GM21447 (cell line): ENCODE data around the gene ADAMTS19.

ENCODE experiments used
- ATAC-seq: cut with Tn5 transposase; IDR thresholded peaks from one replicate; pipeline ENCODE4 v1.9.1; 2021; ENCODE audit not compliant: unreplicated experiment

Gene ADAMTS19

DNA sequence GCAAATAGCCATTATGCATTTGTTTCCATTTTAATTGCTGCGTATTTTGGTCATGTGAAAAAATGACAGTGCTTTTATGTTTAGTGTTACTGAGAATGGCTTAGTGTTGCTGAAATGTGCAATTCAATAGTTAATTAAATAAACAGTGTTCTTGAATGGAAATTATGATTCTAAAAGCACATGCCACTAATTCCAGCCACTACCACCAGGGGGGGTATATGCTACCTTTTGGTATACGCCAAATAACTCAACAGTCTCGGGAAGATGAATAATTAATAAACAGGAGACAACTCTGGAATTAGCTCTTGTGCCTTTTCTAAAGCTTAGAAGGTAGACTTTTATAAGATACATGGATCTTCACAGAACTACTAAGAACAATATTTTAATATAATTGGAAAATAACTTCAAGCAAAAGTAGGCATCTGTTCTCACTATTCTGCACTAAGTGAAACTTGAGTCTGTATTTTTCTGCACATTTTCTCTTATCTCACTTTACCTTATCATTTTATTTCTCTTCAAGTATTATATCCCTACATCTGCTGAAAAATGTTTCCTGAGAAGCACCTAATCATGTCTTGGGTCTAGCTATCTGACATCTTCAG lies 204.3 kb downstream of the ADAMTS19 start:
- peak; percentile 69 for ATAC-seq

DNA sequence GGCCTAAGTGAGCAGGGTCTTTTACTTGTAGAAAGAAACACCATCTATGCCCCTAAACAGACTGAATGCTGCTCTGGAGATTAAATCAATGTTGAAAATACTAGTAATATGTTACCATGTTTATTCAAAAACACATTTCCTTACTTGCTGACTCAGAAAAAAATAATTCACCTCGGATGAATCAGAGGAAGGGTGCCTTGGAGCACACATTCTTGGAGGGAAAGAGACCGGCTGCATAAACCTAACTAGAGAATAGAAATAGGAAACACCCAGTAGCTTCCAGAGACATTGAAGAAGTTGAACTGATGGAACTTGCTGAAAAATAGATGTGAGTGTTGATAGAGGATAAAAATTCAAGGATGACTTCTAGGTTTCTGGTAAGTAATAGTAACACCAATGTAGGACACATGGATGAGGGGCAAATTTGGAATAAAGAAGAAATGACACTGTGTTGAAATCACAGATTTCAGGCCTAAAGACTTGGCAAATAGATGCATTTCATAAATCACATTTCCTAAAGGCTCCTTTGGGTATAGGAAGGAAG lies 210.9 kb downstream of the ADAMTS19 start:
- ATAC-seq, result no peak

DNA sequence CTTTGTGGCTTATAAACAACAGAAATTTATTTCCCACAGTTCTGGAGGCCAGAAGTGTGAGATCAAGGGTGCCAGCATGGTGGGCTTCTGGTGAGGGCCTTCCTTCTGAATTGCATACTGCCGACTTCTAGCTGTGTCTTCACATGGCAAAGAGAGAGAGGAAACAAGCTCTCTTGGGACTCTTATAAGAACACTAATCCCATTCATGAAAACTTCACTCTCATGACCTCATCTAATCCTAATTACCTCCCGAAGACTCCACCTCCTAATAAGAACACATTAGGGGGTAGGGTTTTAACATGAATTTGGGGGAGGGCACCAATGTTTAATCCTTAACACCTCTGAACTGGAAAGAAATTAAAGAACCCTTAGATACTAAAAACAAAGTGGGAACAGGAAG lies 211.9 kb downstream of the ADAMTS19 start:
- ATAC-seq, result no peak

DNA sequence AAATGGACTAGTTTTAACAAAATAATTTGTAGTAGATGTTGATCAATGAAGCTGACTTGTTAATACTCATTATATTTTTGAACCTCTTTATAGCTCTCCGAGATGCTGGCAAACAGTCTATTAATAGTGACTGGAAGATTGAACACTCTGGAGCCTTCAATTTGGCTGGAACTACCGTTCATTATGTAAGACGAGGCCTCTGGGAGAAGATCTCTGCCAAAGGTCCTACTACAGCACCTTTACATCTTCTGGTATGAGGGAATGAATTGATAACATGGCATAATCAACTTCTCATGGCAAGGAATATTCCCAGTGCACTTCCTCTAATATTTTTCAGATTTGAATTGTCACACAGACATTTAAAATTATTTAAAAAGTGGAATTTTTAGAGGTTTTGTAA lies 219.6 kb downstream of the ADAMTS19 start:
- no peak for ATAC-seq

DNA sequence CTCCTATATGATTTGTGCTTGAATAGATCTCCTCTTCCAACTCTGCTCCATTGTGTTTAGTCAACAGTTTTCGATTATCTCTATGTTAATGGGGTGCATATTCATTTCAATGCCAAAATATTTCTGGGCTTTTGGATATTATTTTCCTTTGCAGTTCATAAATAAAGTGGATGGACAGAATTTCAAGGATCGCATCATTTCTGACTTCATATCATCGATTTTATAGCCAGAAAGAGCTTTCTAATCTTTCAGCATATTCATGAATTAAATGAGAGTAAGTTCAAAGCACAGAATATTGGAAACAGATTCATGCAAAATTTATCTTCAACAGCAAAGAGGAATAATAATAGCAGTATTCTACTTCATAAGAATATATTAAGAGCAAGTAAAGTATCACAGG lies 227.8 kb downstream of the ADAMTS19 start:
- no peak for ATAC-seq

DNA sequence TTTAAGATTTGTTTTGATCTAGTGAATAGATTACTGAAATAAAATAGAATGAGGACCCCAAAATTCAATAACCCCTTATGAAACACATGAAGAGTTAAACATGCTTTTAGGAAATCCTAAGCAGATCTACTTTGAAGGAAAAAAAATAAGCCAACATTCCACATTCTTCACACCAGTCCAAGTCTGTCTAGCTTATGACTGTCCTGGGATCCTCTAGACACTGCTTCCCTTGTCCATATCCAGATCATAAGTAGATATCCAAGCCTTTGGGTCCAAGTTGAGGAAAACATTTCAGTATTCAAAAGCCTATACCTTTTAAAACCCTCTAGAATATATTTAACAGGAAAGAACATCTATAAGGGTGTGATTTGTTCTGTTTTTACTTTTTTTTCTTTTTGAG lies 228.9 kb downstream of the ADAMTS19 start:
- ATAC-seq, result no peak

DNA sequence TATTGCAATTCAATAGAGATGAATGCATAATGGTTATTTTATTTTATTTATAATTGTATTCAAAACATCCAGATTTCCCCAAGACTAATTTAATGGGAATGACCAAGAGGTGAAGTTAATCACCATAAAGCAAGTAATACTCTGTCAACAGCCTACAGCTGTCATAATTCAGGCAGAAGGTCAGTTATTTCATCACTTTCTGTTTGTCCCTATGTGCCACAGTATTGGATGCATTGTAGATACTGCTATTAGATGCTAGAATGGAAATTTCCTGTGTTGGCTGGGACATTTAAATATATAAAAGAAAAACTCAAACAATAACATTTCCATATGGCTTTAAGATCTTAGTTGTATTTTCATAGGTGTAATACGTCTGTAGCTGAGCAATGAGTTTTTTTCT lies 231.1 kb downstream of the ADAMTS19 start:
- no peak for ATAC-seq

DNA sequence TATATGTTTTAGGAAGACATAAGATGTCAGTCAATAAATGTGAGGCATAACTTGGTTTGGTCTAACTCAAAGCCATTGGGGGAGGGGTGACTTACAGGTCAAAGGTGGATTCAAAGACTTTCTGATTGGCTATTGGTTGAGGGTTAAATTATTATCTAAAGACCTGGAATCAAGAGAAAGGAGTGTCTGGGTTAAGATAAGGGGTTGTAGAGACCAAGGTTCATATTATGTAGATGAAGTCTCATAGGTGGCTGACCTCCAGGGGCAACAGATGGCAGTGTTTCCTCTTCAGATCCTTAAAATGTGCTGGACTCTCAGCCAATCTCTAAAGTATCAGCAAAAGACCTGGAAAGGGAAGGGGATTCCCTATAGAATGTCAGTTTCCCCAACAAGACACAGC lies 236.5 kb downstream of the ADAMTS19 start:
- no peak for ATAC-seq

DNA sequence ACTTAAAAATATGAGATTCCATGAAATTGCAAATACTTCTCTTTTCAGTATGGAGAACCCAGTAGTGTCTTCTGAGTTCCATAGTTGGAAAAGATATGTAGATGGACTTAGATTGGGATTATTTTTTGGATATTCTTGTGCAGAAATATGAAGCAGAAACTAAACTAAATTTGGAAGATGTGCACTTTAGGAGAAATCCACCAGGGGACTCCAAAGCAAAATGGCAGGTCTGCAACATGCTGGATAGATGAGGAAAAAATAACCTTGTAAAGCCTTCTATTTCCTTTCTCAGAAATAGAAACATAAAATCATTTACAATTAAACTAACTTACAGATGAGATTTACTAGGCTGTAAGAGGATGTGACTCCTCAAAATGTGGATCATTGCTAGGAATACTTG lies 238.6 kb downstream of the ADAMTS19 start:
- no peak for ATAC-seq

DNA sequence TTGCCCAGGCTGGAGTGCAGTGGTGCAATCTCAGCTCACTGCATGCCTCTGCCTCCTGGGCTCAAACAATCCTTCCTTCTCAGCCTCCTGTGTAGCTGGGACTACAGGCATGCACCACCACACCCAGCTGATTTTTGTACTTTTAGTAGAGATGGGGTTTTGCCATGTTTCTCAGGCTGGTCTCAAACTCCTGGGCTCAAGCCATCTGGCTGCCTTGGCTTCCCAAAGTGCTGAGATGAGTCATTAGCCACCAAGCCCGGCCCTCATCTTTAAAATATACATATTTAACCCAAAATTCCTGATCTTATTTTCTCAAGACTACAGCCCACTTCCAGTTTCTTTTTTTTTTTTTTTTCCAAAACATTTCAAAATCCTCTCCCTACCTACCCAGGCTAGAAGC lies 256.1 kb downstream of the ADAMTS19 start:
- no peak for ATAC-seq

DNA sequence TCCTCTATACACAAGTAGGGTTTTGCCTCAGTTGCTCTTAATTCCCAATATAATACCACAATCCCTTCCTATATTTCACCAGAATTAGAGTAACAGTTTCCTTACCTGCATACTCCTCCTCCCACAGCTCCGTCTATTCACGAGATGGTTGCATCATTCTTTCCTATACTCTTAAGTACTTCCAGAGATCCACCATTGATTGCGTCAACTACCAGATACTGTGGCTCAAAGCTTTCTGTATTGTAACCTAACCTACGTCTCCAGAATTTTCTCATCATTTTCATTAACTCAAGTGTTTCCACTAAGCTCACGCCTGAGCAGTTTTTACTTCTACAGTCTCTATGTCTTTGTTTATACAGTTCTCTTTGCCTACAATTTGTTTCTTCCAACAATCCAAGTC lies 256.6 kb downstream of the ADAMTS19 start:
- ATAC-seq, result no peak

DNA sequence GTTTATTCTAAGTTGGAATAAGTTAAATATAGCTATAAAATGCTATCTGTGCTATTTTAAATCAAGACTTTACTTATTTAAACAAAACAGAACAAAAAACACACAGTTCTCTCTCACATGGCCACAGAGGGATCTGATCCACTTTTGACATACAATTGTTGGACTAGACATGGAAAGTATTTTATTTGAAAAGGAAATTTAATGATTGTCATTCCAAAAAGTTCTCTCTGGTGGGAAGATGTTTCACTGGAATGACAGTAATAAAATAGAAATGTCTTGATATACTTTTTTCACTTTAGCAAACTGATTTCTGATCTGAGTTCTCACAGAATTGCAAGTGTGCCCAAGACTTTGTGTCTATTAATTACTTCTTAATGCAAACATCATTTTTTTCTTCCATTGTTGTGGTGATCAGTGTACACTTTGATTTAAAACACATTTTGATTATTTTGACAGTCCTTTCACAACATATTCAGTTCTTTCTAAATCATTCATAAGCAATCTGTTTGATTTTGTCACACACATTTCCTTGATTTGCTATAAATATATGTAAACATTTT lies 257.7 kb downstream of the ADAMTS19 start:
- ATAC-seq, result no peak

DNA sequence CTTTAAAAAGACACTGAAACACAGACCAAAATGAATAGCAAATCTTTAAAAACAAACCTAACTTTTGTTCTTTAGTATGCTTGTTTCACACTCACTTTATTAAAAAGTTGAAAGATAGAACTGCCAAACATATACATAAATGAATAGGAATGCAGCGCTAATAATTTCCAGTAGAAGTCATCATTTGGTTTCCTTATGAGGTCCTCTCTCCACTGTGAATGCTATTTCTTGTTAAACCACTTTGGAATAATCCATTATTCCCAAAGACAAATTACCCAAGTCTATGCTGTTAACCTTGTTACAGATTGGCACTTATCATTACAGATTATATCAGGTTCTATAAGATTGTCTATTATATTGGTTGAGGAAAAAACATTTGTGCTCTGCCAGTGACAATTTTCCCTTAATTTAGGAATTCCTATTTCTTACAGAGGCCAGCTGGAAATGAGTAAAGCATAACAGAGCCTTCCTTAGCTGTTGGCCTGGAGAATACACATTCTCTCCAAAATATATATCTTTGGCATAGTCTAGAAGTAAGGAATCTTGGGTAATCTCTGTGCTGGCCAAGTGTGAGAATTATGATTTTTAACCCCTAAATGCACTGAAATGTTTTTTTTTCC lies 258.5 kb downstream of the ADAMTS19 start:
- ATAC-seq, result no peak

DNA sequence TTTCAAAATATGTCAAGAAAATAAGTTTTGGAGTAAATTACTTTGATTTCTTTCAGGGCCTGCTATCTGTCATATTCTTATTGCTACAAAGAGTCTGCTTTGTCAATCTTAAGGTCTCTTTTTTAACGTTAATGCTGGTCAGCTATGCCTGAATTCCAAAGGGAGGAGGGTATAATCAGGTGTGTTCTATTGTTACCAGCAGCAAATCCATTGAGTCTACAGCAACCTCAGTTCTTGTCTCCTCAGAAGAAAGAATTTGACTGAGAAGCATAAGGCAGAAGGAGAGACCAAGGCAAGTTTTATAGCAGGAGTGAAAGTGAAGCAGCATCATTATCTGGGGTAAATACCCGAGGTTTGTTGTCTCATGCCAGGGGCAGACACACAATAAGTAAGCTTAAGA lies 264.1 kb downstream of the ADAMTS19 start:
- no peak for ATAC-seq

DNA sequence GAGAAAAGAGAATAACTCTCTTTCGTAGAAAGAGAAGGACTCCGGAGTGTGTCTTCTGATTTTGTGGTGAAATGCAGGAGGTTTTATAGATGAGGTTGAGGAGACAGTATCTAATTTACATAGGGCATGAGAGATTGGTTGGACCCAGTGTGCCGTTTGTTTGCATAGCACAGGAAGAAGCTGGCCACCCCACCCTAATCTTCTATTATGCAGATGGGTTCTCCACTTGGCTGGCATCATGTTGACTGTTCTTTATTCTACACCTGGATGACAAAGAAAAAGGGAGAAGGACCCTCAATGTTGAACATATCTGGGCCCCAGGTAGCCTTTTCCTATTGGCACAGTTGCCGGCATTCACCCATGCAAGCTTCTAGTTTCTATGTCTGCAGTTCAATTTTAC lies 264.5 kb downstream of the ADAMTS19 start:
- no peak for ATAC-seq

DNA sequence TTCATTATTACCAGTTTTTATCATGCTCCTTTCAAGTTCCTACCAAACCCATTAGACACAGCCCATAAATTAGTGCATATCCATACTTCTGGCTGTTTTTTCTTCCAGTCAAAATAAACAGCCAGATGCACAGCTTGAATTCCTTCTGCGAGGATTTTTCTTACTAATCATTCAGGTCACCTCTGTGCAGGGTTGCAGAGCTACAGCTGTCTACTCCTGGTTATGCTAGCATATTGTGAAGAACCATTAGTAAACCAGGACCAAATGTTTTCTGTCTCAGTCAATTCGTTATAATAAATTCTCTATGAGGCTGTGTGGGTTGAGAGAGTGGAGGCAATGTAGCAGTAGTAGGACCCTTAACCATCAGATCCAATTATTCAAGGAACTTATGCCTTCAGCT lies 279.7 kb downstream of the ADAMTS19 start:
- ATAC-seq, result no peak

DNA sequence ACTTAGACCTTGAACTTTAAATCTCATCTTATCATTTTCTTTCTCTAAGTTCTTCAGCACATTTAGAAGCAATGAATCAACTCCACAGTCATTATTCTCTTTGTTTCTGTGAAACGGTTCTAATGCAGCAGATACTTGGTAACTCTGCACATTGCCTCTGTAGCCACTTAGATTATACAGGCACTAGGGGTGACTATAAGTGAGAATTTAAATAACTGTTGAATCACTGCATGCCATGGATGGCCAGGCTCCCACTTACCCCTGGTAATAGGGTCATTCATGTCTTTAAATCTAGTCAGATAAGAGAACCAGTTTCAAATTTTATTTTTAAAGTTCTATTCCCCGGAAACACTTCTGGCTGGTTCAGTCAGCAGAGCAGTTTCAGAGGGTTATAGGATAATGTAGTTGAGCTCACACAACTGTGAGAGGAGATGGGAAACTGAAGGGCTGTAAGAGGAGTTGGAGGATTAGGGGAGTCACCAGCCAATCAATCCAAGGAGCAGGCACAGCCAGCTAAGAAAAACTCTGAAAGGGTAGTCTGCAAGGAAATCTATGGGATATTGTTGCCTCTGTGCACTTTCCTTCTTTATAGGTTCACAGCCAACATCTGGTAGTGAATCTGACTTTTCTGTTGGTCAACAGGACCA lies 283.6 kb downstream of the ADAMTS19 start:
- ATAC-seq, result no peak

DNA sequence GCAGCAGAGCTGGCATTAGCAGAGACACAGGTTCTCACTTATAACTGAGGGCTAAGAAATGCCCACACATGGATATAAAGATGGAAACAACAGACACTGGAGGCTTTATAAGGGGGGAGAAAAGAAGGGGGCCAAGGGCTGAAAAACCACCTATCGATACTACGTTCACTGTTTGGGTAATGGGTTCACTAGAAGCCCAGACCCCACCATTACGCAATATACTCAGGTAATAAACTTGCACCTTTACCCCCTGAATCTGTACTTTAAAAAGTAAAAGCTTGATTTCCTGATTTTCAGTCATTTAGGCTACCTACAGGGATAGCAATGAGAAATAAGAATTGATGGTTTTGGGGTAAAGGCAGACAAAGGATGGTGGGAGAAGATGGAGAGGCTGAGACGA lies 285.9 kb downstream of the ADAMTS19 start:
- ATAC-seq, result no peak

DNA sequence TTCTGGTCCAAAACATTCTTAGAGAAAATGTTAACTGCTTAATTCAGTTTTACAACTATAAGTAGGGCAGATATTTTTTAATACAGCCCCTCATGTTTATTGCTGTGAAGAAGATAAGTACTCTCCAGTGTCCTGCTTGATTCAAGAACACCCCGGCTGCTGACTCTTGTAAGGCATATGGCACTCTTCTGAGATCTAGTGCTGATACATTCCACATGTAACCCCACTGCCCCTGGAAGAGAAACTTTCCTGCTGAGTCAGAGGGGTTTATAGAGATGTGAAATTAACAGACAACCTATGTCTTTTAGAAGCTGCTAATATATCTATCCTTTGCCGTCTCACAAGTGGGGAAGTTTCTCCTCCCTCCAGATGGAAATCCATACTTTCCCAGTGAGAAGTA lies 286.8 kb downstream of the ADAMTS19 start:
- no peak for ATAC-seq

DNA sequence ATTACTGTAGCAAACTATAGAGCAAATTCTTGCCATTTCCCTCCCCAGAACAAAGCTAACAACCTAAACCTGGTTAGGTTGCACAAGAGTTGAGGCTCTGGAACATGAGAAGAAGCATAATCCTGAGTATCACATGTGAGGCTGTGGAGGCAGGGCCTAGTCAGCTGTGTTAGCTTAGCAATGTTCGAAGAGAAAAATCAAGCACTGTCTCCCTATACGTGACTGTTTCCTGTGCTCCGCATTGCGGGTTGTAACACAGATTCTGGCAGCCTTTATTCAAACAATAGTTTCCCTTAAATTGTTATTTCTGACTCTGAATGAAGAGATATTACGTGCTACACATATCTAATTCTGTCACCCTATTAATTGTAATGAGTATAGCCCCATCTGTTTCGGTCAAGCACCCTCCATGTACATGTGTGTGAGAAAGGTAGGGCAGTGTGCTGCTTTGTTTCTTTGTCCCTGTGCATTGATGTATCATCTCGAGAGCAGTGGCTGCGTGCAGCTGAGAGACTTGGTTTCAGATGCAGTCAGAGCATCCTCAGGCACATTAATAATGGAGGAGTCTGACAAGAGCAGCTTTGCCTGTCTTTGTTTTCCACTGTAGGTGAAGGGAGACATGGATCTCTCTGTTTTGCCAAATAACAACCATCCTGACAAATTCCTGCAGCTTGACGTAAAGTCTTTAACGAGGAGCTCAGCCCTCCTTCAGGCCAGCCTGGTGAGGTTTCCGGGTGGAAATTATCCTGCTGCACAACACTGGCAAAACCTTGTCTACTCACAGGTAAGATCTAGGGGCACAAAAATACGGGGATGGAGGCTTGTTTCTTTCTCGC lies 287.7 kb downstream of the ADAMTS19 start, which contains the start of gene MINAR2:
Gene MINAR2, plus strand, starts transcription at position 523 of the 836 bp plus-strand sequence. Its CDS starts 97 bp downstream, at position 620.
- ATAC-seq, result no peak
